Left renal pelvis (tissue), 4 donors: ENCODE results near the gene PPP1R3G. TPM values are rescaled to one million over a fixed set of nuclear protein-coding genes. Genes with fewer than 3 reads are reported as not detected.

Experiments
- DNase-seq, 4 donors: peaks; one replicate each; pipeline ENCODE4 v3.0.0-alpha.2; 2013; ENCODE audit warnings: low read depth in 4 of 4, low spot score in 3 of 4
- polyA plus RNA-seq, 4 donors: library from polyadenylated mRNA; unstranded; fragments of 120-200 nt; gene quantifications; one replicate each; pipeline ENCODE4 v1.2.1, GENCODE V29; 2013; ENCODE audit not compliant: insufficient read length in 4 of 4

Gene PPP1R3G
- polyA plus RNA-seq, 4 donors = 2.0 to 2.4 (median 2.3) TPM

DNA sequence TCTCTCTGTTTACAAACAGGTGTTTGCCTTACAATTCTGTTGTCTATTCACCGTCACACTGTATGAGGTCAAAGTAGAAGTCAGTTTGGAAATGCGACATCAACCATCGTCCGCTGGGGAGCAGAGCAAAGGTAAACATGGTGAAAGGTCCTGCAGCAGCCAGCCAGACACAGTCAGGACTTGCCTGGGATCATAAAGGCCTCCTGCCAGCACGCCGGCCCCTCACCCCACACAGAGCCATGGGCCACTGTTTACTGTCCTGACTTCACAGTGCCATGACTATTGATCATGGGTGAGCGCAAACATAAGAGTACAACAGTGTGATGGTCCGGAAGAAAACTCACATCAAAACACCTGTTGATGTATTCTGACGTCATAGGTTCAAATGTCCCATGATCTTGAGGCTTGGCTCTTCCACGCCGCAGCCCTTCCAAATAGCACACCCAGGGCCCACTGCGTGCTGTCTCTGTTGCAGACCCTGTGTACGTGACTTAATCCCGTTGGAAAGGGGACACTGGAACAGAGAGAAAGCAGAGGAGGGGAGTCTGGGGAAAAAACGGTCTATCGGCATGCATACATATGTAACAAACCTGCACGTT lies 16.9 kb upstream of the PPP1R3G start:
- DNase-seq = no peak

DNA sequence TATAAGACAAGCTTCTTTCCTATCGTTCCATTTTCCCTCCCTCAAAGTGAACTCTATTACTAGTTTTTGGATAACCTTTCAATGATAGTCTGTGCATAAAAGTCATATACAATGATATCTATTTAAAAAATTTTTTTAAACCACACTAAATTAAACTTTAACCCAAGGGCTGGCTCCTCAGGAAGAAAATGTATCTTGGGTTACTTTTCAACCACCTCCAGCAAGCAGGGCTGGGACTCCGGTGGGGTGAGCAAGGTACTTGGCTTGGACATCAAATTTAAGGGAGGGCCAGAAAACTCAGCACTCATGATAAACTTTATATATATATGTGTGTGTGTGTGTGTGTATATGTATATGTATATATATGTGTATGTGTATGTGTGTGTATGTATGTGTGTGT lies 13.9 kb upstream of the PPP1R3G start:
- no peak for DNase-seq

DNA sequence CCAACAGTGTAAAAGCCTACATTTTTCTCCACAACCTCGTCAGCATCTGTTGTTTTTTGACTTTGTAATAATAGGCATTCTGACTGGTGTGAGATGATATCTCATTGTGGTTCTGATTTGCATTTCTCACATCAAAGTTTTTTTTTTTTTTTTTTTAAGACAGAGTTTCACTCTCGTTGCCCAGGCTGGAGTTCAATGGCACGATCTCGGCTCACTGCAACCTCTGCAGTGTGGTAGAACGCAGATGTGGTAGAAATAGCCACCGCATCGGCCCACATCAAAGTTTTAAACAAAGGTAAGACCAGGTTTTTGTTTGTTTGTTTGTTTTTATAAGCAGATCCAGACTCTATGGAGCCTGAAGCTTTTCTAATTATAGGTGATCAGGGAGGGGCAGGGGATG lies 12.7 kb upstream of the PPP1R3G start:
- no peak for DNase-seq

DNA sequence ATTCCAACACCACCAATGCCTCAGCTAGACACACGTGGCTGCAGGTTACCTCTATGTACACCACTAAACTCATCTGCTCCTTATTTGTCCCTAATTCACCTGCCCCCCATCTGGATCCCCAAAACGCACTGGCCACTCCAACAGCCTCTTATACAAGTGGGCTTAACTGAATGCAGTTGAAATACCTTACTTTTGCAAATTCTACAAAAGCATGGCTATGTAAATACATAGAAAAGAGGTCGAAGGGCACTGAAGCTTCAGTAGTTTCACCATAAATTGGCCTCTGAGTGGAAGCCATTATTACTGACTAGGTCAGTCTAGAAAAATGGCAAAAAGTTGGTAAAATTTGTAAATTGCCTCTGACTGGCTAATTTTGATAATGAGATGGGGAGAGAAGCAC lies 11.1 kb upstream of the PPP1R3G start:
- no peak for DNase-seq

DNA sequence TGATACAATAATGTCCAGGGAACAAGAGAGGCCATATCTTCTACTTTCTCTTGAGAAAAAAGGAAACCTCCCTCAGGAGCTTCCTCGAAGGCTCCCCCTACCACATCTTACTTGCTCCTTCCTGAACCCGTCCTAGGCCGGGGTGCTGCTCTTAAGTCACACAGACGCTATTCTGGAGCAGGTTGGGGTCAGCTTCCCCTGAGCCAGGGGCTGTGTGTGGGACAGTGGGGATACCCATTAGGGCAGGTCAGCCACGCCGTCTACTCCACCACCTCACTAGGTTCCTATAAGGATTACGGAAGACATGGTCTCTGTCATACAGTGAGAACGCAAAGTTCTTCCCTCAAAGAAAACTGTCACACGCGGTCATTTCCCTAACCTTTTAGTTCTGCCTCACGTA lies 8.2 kb upstream of the PPP1R3G start:
- DNase-seq = no peak

DNA sequence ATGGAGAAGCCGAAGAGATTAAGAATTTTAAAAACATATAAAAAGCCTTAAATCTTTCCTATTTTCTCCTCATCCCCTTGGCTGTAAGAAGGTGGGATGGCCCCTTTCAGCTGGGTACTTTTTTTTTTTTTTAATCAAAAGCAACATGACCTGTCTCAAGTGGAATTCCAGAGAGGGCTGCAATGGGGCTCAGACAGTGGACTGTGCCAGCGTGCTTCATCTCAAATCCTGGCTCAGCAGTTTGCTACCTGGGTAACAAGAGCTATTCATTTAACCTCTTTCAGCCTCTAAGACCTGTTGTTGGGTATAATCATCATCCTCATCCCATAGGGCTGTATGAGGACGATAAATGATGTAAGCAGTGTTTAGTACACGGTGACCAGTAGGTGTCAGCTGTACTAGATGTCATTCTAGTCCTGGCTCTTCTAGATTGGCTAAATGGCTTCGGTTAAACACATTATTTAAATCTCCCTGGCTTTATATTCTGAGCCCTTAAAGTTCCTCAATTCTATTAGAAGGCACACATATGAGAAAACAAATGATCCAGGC lies 6.9 kb upstream of the PPP1R3G start:
- no peak for DNase-seq

DNA sequence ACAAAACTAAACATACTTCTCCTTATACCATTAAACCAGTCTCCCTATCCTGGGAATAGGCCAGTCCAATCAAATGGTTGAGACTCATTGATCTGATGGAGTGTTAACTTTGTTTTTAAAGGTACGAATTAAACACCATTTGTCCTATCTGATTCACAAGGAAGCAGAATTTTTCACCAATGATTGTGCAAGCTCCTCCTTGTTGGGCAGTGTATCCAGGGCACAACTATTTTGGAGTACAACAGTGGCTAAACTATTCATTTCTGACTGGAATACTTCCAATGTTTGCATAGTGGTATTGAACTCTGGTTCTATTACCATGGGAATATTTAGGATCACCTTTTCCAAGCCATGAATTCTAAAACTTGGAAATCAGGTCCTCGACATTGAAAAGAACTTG lies 5.4 kb upstream of the PPP1R3G start:
- no peak for DNase-seq

DNA sequence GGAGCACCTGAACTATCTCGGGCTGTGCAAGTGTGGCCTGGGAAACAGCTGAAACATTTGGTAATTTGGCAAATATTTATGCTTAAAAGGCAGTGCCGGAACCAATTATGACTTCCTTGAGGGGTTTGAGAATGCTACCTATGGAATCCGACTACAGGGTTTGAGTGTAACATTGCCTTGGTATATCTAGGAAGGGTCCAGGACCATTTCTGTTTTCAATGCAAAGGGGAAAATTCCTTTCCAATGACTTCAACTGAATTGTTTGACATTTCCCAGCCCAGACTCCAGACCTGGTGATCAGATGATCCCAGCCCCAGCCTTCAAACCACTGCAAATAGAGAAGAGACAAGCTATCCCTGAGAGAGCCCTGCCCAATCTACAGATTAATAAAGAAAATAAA lies 4.6 kb upstream of the PPP1R3G start:
- no peak for DNase-seq

DNA sequence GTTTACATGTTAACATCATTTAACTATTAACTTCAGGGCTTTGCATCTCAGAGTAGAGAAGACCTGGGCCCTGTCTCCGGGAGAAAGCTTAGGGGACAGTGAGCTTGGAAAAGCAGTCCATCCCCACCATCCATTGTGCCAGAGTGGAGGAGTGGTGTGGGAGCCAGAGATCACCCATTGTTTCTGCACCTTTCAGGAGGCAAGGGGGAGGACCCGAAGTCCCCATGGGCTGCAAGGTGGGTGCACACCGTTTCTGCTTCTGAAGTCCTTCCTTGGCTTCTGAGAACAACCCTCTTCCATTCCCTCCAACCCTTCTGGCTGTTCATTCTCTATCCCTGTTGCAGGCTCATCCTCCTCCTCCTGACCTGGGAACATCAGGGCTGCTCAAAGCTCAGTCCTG lies 4.0 kb upstream of the PPP1R3G start:
- DNase-seq = no peak

DNA sequence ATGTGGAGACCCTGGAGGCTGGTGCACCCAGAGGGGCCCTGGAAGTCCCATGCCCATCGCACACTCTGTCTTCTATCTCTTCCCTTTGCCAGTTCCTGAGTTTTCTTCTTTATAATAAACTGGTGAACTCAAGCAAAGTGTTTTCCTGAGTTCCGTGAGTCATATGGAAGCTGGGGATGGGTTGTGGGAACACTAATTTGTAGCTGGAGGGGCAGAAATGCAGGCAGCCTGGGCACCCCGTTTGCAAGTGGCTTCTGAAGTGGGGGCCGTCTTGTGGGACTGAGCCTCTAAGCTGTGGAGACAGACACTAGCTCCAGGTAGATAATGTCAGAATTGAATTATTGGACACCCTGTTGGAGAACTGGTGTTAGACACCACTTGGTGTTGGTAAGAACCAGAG lies 3.2 kb upstream of the PPP1R3G start:
- DNase-seq = no peak

DNA sequence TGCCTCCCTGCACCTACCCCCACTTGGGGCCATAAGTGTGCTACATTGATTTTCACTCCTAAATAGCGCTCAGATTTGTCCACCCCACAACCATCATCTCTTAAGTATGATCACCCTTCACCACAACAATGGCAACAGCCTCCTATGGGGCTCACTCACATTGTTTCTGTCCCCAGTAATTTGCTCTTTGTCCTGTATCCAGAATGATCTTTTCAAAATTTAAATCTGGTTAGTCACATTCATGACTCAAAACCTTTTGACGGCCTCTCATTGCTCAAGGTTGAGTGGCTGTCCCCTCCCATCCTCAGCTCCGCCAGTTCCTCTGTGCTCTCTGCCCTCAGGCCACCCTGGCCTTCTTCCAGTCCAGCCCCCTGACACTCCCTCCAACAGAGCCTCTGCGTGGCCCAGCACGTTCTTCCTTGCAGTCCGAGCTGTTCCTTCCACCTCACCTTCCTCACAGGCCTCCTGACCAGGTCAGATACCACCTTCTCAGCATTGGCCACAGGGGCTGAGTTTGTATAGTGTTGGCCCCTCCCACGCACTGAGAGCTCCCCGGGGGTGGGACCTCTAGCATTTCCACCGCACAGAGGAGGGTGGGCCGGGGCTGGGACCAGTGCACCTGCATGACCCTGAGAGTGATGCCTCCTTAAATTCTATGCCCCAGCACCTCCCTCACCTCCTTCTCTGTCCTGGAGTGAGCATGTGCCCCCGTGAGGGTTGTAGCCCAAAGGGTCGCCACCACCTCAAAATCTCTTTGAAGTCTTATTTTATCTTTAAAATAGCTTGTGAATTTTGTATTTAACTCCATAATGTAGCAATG lies 2.4 kb upstream of the PPP1R3G start:
- no peak for DNase-seq

DNA sequence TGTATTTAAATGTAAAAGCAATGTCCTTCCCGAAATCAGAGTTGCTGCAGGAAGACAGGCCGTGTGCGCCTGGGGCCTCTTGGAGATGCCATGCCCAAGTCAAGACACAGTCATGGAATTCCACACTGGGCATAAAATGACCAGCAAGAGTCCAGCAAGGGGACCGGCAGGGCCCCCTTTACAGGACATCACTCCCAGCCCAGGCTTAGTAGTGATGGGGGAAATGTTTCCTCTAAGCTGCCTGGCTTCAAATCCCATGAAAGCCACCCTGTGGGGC lies 1.9 kb upstream of the PPP1R3G start:
- DNase-seq = no peak

DNA sequence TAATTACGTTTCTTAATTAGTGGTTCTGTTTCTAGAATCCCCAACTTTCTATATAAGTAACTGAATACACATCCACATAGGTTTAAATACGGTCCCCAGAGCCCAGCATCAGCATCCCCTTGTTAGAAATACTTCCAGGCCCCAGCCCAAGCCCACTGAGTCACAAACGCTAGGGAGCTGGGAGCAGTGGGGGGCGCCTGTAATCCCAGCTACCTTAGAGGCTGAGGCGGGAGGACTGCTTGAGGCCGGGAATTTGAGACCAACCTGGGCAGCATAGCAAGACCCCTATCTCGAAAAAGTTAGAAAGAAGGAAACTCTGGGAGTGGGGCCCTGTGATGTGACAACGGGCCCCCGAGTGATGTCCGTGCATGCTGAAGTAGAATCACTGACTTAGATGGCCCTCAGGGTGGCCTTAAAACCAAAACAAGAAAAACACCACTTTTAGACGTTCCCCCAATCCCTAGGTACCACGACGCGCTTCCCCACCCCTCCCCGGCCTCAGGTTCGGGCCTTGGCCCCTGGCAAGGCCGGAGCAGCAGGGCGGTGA lies 1.3 kb upstream of the PPP1R3G start:
- DNase-seq = no peak

DNA sequence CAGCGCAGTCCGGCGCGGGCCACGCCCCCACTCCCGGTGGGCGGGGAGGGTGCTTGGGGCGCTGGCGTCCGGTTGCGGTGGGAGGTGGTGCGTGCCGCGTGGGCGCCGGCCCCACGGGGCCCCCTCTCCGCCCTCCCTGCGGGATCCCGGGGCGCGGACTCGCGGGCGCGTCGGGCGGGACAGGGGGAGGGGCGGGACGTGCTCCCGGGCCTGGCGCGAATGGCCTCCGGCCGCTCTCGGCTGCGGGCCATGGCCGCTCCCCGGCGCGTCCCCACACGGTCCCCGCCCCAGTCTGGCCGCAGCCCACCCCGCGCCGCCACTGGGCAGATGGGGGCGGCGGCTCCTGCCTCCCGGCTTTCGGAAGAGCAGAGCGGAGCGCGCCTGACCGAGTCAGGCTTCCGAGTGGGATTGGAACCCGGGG lies 771 bp upstream of the PPP1R3G start:
- no peak for DNase-seq

DNA sequence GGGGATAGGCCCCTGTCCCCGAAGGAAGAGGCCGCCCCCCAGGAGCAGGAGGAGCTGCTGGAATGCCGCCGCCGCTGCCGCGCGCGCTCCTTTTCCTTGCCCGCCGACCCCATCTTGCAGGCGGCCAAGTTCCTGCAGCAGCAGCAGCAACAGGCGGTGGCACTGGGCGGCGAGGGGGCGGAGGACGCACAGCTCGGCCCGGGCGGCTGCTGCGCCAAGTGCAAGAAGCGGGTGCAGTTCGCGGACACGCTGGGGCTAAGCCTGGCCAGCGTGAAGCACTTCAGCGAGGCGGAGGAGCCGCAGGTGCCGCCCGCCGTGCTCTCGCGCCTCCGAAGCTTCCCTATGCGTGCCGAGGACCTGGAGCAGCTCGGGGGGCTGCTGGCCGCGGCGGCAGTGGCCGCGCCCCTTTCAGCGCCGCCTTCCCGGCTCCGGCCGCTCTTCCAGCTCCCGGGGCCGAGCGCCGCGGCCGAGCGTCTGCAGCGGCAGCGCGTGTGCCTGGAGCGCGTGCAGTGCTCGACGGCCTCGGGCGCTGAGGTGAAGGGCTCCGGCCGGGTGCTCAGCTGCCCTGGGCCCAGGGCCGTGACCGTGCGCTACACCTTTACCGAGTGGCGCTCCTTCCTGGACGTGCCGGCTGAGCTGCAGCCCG lies 630 bp downstream of the PPP1R3G start:
- DNase-seq = no peak

DNA sequence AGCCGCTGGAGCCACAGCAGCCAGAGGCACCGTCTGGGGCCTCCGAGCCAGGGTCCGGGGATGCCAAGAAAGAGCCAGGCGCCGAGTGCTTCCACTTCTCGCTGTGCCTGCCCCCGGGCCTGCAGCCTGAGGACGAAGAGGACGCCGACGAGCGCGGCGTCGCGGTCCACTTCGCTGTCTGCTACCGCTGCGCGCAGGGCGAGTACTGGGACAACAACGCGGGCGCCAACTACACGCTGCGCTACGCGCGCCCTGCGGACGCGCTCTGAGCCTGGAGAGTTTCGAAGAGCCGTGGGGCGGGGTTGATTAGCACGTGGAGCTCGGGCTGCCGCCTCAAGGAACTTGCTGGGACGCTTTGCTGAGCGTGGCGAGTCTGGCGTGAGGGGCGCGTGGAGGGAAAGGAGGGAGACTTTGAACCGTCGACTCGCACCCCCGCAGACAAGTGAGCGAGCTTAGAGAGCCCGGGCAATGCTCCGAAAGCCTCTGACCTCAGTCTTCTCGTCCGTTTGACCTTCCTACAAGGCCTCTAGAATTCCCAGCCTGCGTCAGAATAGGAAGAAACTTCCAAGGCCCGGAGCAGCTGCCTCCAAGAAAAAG lies 1.3 kb downstream of the PPP1R3G start:
- no peak for DNase-seq

DNA sequence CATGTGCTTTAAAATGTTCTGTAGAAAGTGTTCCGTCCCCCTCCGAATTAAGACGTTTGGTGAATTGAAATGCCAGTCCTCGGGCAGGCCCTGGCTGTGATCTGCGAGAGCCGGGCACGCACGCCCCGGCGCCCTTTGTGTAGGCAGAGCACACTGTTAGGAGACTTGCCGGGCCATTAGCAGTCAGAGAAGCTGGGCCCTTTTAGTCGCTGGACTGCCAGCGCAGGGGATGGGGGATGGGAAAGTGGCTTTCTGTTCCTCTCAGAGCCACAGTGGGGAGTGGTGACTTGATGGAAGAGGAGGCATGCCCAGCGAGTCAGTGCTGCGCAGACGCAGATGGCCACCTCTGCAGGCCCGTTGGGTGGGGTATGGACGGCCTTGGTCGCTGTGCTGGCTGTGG lies 2.2 kb downstream of the PPP1R3G start:
- DNase-seq = no peak

DNA sequence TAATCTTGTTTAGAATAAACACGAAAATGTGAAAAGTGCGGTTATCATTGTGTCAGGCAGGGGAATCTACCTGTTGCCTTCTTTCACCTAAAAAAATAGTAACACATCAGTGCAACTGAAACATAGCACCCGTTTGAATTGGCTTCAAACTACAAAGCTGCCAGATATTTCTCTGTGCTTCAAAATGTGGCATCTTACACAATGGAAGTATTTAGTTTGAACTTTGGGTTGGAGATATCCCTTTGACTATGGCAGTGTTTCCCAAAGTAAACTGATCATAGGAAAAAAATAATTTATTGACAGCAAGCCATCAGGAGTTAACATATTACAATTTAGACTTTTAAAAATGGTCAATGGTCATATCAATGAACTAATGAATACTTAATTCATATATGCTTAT lies 3.6 kb downstream of the PPP1R3G start:
- DNase-seq = no peak

DNA sequence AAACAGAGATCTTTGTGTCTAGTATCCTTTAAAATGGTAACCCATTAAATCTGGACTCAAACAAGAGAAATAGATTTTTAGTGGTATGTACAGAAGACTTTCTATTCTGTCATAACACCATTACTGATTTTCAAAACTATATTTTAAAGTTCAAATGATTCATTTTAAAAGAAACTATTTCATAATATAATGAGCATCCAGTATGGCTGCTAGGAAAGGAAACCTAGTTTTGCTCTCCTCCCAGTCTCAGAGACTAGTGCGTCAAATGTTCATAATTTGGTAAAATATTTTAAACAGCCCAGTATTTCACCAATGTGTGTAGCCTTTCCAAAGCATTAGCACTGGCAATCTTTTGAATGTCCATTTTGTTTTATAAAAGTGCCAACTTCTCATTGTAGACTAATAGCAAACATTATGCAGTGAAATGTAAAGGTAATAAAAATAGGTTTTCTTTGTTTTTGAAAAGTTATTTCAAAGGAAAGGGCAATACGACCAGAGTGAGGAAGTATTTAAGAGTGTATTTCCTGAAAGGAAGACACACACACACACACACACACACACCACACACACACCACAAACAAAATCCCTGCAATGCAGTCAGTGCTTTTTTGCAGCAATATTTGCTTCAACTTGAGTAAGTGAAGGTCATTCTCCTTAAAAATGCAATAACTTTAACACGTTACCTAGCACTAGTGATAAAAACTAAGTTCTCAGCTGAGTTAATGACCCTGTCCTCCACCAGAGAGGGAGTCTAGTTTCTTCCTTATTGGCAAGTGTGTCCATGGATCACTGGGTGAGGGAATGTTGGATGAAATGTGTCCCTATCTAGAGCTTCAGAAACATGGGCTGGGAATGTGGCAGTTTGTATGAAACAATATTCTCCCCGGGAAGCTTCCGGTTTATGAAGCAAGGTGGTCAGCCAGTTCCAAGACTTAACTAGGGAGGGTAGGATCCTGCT lies 4.6 kb downstream of the PPP1R3G start:
- DNase-seq = no peak

DNA sequence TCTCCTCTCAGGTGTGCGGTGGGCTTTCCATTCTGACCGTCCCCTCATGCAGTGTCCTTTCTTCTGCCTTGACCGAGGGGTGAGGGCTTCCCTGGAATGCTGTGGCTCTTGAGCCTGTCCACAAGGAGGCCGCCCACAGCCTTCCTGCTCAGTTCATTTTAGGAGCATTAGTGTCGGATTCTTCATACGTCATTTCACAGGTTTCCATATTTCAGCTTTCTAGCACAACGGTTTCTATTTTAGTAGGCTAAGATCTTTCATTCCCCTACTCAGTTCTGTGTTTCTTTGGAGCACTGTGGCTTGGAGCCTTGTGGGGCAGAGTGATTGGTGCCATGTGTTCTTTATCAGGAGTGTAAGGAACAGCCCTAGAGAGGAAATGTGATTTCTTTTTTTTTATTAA lies 5.5 kb downstream of the PPP1R3G start:
- DNase-seq = no peak
